ENCODE results near the gene CASP7. TPM values are rescaled to one million over a fixed set of nuclear protein-coding genes. Genes with fewer than 3 reads are reported as not detected.

Gene CASP7
- total RNA-seq, 4 donors from 2014 or later = 18.6 to 34.0 (median 26.3) TPM

DNA sequence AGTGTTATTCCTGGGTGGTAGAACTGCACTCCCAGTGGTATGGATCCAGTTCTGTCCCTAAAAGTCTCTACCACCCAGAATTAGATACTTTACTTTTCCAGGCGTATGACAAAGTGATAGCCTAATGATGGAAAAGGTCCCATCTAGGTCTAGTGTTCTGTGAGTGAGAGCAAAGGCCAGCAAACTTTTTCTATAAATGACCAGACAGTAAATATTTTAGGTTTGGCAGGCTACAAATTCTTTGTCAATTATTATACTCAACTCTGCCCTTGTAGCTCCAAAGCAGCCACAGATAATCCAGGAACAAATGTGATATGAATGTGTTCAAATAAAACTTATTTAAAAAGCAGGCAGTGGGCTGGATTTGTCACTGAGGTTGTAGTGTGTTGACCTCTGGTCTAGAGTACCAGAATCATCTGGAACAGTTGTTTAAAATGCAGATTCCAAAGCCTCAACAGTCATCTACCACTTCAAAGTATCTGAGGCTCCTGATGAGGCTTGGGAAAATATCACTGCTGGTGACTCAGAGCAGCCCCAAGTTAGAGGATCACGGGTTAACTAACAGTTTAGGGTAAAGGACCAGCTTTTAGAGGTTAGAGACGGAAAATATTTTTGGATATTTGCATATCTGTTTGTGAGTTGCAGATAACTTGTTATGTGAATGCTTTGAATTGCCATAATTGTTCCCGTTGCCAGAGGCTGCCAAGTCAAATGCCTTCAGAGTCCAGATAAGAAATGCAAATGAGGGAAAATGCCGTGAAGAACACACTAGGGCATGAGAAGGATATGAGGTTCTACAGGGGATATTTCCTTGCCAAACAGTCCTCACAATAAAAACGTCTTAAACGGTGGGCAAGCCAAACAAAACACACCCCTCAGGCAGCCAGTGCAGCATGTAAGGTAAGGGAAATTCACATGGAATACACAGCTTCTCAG is 35.3 kb upstream of the CASP7 start:
- ATAC-seq (ENCODE audit: low FRiP score) (peak; percentile 60), DNase-seq (ENCODE audit: low spot score) (no peak)
- TF ChIP-seq, protein P1, sequence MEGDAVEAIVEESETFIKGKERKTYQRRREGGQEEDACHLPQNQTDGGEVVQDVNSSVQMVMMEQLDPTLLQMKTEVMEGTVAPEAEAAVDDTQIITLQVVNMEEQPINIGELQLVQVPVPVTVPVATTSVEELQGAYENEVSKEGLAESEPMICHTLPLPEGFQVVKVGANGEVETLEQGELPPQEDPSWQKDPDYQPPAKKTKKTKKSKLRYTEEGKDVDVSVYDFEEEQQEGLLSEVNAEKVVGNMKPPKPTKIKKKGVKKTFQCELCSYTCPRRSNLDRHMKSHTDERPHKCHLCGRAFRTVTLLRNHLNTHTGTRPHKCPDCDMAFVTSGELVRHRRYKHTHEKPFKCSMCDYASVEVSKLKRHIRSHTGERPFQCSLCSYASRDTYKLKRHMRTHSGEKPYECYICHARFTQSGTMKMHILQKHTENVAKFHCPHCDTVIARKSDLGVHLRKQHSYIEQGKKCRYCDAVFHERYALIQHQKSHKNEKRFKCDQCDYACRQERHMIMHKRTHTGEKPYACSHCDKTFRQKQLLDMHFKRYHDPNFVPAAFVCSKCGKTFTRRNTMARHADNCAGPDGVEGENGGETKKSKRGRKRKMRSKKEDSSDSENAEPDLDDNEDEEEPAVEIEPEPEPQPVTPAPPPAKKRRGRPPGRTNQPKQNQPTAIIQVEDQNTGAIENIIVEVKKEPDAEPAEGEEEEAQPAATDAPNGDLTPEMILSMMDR (IDR thresholded peaks at IDR 0.05) = no peak

DNA sequence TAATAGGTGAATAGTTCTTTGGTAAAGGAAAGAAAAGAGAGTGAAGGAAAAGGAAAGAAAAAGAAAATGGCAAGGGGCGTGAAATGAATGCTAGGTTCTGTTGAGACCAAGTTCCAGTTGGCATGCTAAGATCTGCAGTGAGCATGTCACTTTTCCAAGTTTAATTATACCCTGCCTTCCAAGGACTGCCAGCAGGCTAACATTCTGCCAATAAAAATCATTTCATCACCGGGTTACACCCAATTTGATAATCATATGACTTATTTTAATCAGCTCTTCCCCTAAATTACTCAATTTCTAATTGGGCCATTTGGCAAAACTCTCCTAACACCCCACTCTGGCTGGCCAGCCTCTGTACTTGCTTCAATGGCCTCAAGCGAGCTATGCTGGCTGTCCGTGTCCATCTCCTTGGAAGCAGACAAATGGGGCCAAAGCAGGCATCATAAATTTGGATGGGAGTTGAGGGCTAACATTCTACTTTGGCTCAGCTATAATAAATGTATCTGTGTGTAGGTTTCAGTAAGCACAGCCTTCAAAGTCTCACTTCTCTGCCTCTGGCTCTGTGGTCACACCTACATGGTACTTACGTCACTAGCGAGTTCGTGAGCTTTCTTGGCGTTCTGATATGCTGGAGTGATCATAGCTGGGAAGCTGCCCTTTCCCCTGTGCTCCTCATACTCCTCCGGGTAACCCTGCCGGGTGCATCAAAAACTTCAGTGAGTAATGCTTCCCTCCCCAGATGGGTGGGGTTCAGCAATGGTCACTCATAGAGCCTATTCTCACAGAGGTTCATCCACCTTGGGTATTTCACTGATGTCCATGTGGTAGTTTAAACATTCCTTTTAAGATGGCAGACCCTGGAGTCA is 33.1 kb upstream of the CASP7 start:
- DNase-seq (ENCODE audit: low spot score) (no peak), ATAC-seq (ENCODE audit: low FRiP score) (peak; percentile 81)
- TF ChIP-seq, protein P1 (IDR thresholded peaks at IDR 0.05) = no peak

DNA sequence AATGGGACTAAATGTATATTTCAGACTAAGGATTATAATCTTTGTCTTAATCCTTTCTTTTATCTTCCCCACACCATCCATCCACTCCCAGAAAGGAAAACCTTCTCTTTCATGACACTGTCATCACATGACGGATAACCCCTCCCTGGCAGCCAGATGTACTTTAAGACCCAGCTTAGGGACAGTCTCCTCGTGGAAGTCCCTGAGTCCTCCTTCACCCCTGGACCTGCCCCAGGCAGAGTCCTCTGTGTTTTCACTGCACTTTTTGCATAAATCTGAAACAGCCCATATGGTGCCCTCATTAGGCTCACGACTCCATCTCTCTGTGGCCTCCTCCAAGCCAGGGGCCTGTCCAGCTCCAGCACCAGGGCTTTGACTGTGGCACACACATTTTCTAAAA is 31.9 kb upstream of the CASP7 start:
- no peak for ATAC-seq (ENCODE audit: low FRiP score)
- TF ChIP-seq, protein P1 (IDR thresholded peaks at IDR 0.05) = no peak
- no peak for DNase-seq (ENCODE audit: low spot score)

DNA sequence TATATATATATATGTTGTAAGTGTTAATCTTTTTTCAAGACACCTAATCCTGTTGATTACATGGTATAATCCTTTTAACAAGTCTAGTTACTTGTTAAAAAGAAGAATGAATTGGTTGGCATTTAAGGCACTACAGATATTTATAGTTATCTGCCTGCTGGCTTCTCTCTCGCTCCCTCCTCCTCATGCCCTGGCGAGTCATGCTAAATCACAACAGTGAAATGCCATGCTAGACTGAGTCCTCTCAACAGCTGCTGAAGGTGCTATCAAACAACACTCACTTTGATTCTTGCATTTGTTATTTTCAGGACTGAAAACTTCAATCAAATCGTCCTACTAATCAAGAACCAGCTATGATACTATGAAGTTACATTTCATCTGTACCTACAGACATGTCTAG is 31.2 kb upstream of the CASP7 start:
- no peak for DNase-seq (ENCODE audit: low spot score)
- TF ChIP-seq, protein P1 (IDR thresholded peaks at IDR 0.05) = no peak
- ATAC-seq (ENCODE audit: low FRiP score) = no peak

DNA sequence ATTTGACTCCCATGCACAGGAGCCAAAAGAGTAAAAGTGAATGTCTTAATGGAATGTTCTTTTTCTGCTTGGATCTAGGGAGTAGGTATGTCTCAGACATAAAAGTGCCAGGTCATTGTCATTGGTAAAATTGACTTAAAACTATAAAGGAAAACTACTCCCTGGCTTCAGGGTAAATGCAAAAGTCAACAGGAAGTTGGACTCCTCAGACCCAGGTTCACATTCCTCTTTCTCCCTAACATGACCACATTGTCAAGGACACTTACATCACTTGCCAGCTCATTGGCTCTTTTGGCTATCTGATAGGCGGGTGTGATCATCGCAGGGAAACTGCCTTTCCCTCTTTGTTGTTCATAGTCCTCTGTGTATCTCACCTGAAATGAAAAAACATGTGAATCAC is 29.5 kb upstream of the CASP7 start:
- TF ChIP-seq, protein P1 (IDR thresholded peaks at IDR 0.05) = no peak
- ATAC-seq (ENCODE audit: low FRiP score) = no peak
- DNase-seq (ENCODE audit: low spot score) = no peak

DNA sequence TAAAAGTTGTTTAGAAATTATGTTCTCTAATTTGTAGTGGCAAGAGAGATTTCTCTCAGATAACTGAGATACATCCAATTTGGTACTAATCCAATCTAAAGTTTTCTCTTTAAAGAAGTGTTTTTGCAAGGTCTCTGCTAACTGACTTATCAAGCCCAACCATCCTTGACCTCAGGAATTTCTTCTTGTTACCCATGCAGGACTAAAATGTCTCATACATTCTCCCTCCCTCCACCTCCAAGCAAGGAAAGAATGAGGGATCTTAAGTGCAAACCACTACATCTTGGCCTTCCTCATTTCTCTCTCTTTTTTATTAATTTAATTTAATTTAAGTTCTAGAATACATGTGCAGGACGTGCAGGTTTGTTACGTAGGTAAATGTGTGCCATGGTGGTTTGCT is 28.7 kb upstream of the CASP7 start:
- TF ChIP-seq, protein P1 (IDR thresholded peaks at IDR 0.05) = no peak
- ATAC-seq (ENCODE audit: low FRiP score) (no peak), DNase-seq (ENCODE audit: low spot score) (no peak)
